Measurements from ENCODE around the gene ZNF337.
"Not testable (repeated sequence)": the region's sequence is repeated elsewhere in the genome, so short reads cannot be mapped to it uniquely, and the experiment has no call there.

The ZNF337 gene

GRCh38 chr20:25692499-25692898, 4.2 kb downstream of the ZNF337 start:
- DNase-seq = no peak

DNA sequence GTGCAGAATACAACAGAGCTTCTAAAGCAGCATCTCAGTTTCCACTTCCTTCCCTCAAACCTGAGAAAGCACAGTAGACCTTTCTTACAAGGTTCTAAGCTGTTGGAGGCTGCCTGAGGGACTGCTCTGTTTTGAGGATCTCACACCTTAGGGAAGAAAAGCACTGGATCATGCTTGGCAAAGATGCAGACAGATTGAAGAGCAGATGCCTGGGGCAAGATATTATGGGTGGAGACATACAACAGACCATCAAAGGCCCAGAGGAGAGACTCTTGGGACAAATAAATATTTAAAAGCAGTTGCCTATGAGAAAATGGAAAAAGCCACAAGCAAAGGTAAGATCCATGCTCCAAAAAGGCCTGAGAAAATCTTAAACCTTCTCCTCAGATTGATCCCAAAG, 6.2 kb downstream of the ZNF337 start:
- no peak for DNase-seq

DNA sequence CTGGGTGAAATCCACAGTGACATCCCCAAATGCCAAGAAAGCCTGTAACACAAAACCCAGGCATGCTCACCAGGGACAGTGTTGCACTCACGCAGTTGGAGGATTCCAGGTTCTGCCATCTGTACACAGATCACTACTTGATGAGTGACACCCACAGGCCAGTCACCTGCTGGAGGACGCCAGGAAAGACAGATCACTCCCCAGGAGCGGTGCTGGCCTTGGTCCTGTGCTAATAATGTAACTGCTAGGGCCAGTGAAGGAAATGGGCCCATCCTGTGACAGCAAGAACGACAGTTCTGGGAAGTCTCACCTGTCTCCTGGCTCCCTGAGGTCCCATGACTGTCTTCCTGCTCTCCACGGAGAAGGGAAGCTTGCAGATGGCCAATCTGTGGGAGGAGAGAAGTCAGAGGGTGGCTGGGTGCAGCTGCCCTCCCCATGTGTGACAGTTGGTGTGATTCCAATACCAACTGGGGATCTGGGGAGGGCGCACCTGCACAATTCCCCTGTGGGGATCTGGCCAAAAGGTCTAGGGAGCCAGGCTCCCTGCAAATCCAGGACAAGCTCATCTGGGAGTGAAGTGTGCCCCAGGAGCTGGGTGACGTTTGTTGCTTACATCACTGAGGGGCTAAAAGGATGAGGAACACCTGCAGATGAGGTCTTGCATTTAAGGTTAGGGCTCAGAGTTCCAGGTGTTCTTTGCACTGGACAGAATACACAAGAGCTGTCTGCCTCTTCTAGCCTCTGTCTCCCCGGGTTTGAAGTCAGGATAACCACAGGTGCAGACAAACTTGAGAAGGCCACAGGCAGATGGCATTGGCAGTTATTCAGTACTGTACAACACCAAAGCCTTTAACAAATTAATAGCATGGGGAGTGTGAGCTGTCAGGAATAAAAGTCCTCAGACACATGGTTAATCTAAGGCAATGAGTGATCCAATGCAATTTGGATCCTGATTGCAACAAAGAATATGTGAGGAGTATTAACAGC, 10.3 kb downstream of the ZNF337 start:
- no peak for DNase-seq

DNA sequence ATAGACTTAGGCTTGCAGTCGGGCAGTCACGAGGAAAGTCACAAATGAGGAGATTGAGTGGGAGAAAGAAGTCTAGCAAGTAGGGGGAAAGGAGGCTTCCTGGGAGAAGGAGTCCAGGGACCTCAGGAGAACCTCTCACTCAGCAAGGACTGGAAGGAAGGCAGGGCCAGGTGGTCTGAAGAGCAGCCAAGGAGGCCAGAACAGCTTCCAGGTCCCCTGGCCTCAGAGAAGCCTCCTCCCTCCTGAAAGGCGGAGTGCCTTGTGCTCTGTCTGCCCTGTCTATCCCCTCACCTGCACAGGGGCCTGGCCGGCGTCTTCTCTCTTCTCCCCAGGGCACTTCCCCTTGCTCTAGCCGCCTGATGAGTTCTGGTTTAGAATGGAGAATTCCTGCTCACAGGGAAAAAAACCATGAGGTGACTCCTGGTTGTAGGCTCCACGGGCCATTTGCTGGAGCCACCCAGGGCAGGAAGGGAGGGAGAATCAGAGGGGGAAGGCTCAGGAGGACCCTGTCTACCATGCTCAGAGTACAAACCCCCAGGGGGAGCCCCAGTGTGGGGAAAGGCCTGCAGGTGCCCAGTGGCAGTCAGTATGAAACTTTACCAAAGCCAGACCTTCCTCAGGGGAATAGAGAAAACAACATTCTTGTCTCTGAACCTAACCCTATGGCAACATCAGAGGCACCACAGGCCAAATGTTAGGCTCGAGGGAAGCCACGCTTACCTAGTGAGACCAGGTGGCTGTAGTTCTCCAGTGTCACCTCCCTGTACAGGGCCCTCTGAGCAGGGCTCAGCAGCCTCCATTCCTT, 11.2 kb downstream of the ZNF337 start:
- no peak for DNase-seq

GRCh38 chr20:25683826-25684225, 12.8 kb downstream of the ZNF337 start:
- not testable (repeated sequence) for DNase-seq

GRCh38 chr20:25683050-25683449, 13.6 kb downstream of the ZNF337 start:
- no peak for DNase-seq

DNA sequence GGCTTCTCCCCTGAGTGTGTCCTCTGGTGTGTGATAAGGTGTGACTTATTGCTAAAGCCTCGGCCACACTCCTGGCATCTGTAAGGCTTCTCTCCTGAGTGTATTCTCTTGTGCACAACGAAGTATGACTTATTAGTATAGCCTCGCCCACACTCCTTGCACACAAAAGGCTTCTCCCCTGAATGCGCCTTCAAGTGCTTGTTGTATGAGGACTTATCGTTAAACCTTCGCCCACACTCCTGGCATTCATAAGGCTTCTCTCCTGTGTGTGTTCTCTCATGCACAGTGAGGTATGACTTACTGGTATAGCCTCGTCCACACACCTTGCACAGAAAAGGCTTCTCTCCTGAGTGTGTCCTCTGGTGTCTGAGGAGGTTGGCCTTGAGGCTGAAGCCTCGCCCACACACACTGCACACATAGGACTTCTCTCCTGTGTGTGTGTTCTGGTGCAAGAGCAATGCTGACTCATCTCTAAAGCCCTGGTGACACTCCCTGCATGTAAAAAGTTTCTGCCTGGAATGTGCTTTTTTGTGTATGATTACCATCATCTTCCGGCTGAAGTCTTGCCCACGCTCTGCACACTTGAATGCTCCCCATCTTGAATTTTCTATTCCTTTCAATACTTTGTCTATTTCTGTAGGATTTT, 20.4 kb downstream of the ZNF337 start:
- peak; percentile 34 for DNase-seq

GRCh38 chr20:25675161-25675560, 21.5 kb downstream of the ZNF337 start:
- no peak for DNase-seq

DNA sequence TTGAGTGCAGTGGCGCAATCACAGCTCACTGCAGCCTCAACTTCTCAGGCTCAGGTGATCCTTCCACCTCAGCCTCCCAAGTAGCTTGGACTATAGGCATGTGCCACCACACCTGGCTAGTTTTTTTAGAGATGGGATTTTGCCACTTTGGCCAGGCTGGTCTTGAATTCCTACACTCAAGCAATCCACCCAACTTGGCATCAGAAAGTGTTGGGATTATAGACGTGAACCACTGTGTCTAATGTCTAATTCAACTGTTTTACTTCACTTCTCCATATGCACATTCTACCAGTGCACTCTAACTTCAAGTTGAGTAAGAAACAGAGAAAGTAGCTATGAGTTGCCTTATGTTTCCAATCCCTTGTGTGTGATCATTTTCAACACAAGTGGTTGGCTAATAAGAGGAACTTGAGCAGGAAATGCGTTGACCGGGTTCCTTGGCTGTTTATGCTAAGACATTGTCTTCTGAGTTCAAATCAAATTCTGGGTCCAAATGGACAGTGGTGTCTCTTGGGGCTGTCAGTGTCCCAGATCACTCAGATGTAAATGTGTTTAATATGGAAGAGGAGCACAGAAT, 23.9 kb downstream of the ZNF337 start:
- DNase-seq = no peak

DNA sequence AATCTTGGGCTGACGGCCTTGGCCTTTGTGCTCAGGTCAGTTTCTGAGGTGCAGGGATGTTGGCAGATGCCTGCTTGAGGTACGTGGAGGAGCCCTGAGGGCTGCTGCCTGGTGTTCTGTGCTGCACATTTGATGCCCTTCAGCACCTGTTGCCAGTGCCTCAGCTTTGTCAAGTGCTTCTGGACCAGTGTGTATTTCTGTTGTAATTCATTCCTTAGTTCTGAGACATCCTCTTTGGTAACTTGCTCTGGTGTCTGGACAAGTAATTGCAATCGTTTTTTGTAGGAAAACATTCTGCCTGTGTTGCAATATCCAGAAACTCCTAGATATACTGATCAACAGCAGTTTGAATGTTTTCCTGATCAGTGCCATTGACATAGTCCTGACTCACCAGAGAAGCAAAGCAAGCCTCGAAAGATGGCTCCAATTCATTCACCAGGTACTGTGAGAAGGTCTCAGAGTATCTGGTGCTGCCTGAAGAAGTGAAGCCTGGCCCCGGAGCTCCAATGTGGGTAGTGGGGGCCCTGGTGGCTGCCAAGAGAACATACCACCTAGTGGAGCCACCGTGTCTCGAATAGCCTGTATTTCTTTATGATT, 26.7 kb downstream of the ZNF337 start:
- peak; percentile 9 for DNase-seq

DNA sequence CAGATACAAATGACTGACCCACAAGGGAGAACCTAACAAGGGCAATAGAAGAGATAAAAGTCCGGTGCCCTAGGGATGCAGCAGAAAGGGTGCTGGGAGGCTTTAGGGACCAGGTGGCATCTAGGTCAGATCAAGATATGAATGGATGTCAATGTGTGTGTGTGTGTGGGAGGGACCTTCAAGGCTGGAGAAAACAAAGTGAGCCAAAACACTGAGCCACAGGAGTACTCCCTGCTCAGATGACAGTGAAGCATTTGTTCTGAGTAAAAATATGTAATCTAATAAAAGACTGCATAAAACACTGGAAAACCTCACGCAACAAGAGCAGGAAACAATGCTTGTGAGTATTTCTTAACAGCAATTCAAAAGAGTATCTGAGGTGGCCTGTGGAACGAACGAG, 28.2 kb downstream of the ZNF337 start:
- DNase-seq = no peak

- DNase-seq = no peak
Measured at GRCh38 chr20:25659999-25660398, 36.7 kb downstream of the ZNF337 start.

- DNase-seq = no peak
Measured at GRCh38 chr20:25654487-25654886, 42.2 kb downstream of the ZNF337 start.

DNA sequence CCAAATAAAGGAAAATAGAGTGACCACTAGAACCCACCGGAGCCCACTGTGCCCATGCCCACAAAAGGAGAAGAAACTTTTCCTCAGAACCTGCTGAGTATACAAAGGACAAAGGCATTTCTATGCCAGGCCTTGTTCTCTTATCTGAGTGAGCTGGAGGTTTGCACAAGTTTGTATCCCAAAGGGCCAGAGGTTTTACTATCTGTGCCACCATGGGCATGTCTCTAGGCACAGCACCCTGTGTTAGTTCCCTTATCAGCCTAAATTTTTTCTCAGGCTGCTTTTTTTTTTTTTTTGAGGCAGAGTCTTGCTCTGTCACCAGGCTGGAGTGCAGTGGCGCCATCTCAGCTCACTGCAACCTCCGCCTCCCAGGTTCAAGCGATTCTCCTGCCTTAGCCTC, 43.8 kb downstream of the ZNF337 start:
- not testable (repeated sequence) for DNase-seq

- no peak for DNase-seq
Measured at GRCh38 chr20:25644814-25645213, 51.8 kb downstream of the ZNF337 start.

DNA sequence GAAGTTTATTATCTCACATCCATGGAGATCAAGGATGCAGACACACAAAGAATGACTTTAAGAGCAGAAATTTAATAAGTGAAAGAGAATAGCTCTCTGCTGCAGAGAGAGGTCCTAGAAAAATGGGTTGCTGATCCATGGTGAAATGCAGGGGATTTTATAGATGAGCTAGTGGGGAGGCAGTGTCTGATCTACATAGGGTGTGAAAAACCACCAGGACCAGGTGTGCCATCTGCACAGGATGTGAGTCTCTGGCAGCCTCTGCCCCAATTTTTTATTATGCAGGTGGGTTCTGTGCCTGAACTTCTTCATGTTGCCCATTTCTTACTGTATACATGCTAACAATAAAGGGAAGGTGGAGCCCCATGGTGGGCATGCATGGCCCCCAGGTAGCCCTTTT, 52.9 kb downstream of the ZNF337 start:
- no peak for DNase-seq

DNA sequence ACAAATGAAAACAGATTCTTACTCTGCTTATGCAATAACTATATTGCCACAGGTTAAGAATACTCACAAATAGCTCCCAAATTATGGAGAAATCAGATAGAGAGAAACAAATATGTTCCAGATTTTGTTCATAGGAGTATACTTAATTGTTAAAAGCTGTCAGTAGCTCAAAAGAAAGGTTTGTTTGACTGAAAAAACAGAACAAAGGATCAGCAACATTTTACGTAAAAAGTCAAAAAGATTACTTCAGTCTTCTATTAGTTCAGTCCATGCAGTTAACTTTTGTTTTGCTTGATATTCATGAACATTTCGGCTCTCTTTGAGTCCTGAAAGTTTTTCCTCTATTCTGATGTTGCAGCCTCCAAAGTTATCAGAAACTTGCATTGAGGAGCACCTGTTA, 59.4 kb downstream of the ZNF337 start:
- DNase-seq = no peak

- DNase-seq = no peak
Measured at GRCh38 chr20:25632940-25633790, 63.5 kb downstream of the ZNF337 start.

GRCh38 chr20:25630615-25631014, 66.0 kb downstream of the ZNF337 start:
- not testable (repeated sequence) for DNase-seq

DNA sequence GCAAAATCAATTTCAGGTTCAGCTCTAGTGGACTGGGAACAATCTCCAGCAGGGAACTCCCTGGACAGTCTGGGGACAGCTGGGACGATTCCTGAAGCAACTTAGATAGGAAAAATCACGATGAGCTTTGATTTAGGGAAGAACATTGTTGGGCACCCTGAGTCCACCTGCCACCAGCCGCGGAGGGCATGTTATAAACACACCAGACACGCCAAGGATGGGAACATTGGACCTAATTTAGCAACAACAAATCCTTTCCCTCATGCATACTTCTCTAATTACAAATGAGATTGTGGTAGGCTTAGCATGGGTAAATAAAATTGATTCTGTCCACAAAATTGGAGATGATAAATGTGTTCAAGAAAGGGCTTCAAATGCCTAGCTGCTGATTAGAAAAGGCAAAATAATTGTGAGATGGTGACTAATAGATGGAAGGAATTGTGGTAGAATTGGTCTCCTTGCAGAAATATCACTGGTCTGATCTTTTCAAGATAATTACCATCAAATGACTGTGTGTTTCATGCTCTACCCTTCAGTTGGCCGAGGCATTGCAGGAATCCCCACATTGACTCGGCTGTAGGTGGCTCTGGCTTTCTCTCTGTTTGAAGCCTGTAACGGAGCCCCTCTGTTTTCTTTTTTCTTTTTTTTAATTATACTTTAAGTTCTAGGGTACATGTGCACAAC, 66.7 kb downstream of the ZNF337 start:
- DNase-seq = no peak

DNA sequence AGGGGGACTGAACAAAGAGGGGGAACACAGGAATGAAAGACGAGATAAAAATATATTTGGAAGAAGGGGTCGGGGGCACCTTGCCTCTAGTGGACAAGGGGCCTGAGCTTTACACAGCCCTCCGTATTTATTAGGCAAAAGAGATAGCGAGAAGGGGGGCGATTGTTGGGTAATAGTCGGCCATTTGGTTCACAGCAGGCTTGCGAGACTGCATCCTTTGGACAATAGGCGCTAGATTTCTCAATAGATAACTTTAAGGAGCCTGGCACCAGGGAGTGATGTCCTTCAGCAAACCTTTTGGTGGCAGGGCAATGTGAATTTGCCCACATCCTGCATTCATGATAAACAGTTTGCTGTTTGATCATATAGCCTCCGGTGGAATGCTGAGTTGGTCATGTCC, 69.9 kb downstream of the ZNF337 start:
- DNase-seq = no peak

Measured in fibroblast of skin of scalp (primary cell).